ENCODE results near the gene RASSF7.

- TF ChIP-seq CTCF (IDR thresholded peaks at IDR 0.05) (no peak), ATF3 (CRISPR knock-in tag; conservative IDR thresholded peaks at IDR 0.05) (no peak), ATF2 (CRISPR knock-in tag; IDR thresholded peaks at IDR 0.05; ENCODE audit: borderline replicate concordance, low read depth) (no peak), AFF4 (CRISPR knock-in tag; IDR thresholded peaks at IDR 0.05; ENCODE audit: borderline replicate concordance) (no peak), ZSCAN18 (CRISPR knock-in tag; IDR thresholded peaks at IDR 0.05) (no peak), E2F1 (CRISPR knock-in tag; IDR thresholded peaks at IDR 0.05) (no peak), TEAD1 (CRISPR knock-in tag; IDR thresholded peaks at IDR 0.05) (no peak), MAX (CRISPR knock-in tag; IDR thresholded peaks at IDR 0.05) (no peak)
Observed at GRCh38 chr11:553988-554340, 6.8 kb upstream of the RASSF7 start.
